SIG-M5 treated with dmso at 0.1 percent for 504 hours (cell line): ENCODE measurements around the gene WFIKKN2.
"Not testable (repeated sequence)": the region's sequence is repeated elsewhere in the genome, so short reads cannot be mapped to it uniquely, and the experiment has no call there.

Experiments
- DNase-seq: peaks from one replicate; lab custom pipeline; 2025; ENCODE audit not compliant: unreplicated experiment; lab: John Stamatoyannopoulos, UW

WFIKKN2 gene, protein sequence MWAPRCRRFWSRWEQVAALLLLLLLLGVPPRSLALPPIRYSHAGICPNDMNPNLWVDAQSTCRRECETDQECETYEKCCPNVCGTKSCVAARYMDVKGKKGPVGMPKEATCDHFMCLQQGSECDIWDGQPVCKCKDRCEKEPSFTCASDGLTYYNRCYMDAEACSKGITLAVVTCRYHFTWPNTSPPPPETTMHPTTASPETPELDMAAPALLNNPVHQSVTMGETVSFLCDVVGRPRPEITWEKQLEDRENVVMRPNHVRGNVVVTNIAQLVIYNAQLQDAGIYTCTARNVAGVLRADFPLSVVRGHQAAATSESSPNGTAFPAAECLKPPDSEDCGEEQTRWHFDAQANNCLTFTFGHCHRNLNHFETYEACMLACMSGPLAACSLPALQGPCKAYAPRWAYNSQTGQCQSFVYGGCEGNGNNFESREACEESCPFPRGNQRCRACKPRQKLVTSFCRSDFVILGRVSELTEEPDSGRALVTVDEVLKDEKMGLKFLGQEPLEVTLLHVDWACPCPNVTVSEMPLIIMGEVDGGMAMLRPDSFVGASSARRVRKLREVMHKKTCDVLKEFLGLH

DNA sequence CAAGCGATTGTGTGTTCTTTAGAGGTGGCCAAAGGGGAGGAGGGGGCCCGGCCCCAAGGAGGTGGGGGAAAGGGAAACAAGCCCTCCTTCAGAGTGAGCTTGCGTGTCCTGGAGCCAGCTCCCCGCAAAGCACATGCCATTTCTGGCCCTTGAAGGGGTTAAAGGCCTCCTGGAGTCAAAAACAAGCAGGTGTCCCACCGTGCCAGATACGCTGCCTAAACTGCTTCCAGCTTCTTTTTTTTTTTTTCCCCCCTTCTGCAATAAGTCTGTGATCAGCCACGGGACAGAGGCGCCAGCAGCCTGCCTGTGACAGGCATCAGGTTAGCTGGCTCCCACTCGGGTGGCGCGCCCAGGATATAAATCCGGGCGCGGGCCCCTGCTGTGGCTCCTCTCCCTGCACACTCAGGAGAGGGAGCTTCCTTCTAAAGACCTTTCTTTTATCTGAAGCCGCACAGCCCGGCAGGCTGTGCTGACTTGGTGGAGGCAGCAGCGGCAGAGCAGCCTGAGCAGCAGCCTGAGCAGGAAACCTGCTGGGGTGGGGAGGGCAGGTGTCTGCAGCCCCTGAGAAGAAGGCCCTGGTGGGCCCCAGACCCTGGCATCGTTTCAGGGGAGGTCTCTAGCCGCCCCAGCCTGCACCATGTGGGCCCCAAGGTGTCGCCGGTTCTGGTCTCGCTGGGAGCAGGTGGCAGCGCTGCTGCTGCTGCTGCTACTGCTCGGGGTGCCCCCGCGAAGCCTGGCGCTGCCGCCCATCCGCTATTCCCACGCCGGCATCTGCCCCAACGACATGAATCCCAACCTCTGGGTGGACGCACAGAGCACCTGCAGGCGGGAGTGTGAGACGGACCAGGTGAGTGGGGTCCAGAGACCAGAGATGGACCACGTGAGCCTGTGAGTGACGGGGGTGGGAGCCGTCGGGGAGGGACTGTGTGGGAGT is at the start of gene WFIKKN2:
Gene WFIKKN2 (plus strand): TSS at position 286 of the 934 bp plus-strand sequence. CDS start 352 bp downstream, at position 638.
- DNase-seq = no peak

DNA sequence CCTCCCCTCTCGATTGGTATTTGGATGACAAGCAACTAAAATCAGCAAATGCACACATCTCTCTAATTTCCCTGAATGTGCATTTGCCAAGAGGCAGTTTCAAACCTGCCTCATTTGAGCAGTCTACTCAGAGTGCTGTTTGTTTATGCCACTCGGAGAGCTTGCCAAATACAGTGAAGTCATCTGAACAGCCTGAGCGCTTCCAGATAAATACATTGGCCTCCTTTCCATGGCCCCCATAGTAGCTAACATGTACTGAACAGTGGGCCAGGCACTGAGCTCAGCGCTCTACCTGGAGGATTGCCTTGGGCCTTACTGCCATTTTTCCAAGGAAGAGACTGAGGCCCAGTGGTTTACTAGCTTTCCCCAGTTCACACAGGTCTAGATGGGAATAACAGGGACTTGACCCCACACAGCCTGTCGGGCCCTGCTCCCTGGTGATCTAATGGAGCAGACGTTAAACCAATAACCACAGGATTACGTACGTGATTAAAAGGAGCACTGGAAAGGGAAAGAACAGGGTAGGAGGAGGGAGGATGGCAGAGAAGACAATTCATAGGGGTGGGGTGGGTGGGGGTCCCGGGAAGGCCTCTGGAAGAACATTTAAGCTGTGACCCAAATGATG is 49.3 kb upstream of the WFIKKN2 start:
- no peak for DNase-seq

DNA sequence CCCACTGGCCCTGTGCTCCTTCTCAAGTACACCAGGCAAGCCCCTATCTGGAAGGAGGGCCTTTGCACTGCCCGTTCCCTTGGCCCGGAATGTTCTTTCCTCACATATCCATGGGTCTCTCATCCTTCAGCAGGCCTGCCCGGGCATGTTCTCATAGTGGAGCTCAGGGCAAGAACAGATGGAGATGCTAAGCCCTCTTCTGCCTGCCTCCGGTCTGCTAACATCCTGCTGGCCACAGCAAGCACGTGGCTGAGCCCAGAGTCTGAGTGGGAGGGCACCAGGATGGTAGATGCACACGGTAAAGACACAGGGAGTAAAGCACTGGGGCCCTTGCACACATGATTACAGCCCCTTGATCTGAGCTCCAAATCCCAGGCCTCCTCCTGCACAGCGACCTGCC is 48.3 kb upstream of the WFIKKN2 start:
- no peak for DNase-seq

DNA sequence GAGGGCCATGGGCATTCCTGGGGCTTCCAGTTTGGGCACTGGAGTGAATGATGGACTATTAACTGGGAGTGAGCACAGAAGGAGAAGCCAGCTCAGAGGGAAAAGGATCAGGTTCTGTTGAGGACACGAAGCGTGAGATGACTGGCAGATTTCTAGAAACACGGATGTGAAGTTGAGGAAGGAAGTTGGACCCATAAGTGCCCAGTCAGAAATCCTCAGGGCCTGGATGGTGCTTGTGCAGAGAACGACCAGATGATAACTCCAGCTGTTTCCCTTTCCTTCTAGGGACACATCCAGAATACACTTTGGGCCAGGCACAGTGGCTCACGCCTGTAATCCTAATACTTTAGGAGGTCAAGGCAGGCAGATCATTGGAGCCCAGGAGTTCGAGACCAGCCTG is 44.8 kb upstream of the WFIKKN2 start:
- DNase-seq = no peak

DNA sequence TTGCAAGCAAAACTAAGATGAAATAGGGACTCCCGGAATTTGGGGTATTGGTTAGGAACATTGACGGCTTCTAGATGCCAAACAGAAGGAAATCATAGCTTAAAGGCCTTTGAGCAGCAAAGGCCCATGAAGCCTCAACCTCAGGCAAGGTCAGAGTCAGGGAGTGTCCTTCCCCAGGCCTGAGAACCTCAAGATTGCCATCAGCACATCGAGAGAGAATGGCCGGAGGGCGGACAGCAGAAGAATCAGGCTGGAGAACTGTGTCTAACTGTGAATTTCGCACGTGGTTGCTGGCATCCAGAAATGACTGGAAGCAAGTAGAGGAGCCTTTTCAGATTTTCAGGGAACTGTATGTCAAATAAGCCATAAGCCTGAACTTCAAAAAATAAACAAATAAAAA is 43.3 kb upstream of the WFIKKN2 start:
- DNase-seq = no peak

DNA sequence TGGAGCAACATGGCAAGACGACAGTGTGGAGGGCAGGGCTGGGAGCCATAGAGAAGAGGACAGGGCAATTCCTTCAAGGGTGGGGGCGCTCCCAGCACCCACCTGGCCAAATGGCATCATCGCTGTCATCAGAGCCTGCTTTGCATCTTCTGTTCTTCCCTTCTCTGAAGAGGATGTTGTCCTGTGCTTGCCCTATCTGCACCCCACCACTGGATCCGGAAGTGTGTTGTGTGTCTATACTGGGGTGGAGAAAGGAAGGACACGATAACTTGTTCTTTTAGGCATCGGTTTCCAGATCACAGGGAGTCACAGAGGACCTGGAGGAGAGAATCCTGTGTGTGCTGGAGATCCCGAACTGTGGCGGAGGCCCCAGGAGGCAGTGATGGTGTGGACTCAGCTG is 42.4 kb upstream of the WFIKKN2 start:
- DNase-seq = no peak

DNA sequence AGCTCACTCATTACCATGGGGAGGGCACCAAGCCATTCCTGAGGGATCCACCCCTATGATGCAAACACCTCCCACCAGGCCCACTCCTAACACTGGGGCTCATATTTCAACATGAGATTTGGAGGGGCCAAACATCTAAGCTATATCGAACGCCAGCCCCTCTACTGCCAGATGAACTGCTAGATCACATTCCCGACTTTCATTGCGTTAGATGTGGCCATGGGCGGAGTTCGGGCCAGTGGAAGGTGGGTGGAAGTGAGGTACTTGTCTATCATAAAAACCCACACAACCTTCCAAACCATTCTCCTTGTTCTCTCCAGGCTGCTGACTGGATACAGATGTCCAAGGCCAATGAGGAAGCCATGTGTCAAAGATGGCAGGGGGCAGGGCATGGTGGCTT is 41.0 kb upstream of the WFIKKN2 start:
- no peak for DNase-seq

DNA sequence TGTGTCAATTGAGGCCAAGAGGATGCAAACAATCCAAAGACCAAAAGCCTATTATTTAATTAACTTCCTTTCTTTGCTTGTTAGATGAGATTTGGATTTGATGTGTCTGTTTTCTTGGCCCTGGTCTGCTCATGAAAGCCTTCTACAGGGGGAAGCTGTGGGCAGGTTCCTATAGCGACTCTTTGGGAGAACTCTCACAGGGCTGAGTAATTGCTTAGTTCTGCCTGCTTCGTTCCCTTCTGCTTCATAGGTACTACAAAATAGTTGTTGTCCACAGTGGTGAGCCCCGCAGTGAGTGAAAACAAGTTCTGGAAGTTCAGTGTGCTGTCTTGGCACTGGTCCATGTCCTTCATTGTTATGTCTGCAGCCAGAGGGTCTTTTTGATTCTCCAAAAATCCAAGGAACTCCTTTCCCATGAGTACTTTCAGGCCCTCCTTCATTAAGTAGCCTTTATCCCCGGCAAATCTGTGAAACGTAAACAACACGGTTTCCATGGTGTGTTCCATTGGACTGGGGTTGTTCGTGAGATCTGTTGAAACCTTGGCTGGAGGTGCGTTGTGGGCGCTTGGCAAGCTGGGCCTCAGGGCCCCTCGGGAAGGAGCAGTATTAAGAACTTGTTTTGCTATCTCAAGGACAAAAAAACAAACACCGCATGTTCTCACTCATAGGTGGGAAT is 38.1 kb upstream of the WFIKKN2 start:
- no peak for DNase-seq

DNA sequence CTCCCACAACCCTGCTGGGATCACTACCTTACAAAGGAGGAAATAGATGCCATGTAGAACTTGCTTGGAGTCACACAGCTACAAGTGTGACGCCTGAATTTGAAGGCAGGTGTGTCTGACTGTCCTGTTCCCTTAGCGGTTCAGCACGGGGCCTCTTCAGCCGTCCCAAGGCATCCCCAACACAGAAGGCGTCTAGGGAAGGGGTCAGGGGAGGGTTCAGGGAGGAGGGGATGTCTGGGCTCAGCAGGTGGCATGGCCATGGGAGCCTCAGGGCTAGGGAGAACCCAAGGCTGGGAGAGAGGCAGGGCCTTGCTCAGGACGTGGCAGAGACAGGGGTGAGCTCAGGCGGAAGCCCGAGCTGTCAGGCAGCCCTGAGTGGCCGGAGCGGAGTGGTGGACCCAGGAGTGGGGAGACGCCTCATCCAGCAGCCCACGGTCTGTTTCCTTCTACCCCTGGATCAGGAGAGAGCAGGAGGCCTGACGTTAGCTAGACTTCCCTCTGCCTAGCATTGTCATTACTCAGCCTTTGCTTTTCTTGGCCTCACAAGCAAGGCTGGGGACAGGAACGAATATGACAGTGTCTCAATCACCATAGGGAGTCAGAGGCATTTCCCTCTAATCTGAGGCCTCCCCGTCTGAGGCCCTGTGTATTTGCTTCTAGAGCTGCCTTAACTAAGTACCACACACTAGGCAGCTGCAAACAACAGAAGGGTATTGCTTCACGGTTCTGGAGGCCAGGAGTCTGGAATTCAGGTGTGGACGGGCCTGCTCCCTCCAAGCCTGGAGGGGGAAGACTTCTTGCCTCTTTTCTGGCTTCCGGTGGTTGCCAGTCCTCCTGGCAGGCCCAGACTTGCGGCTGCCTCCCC is 36.7 kb upstream of the WFIKKN2 start:
- DNase-seq = no peak

DNA sequence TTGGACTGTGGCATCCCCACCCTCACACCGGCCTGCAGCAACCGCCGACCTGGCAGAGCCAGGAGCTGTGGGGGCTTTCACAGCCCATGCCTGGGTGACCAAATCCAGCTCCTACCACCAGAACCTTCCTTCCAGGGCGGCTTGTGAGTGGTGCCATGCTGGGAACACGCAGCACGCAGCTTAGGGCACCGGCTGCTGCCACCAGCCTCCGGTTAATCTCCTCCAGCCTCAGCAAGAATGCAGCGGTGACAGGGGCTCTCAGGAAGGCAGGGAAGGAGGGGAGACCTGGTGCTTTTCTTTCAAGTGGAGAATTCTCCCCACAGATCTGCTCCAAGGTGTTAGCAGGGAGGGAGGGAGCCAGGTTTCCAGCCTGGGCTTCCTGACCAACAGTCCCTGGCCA is 35.8 kb upstream of the WFIKKN2 start:
- no peak for DNase-seq

DNA sequence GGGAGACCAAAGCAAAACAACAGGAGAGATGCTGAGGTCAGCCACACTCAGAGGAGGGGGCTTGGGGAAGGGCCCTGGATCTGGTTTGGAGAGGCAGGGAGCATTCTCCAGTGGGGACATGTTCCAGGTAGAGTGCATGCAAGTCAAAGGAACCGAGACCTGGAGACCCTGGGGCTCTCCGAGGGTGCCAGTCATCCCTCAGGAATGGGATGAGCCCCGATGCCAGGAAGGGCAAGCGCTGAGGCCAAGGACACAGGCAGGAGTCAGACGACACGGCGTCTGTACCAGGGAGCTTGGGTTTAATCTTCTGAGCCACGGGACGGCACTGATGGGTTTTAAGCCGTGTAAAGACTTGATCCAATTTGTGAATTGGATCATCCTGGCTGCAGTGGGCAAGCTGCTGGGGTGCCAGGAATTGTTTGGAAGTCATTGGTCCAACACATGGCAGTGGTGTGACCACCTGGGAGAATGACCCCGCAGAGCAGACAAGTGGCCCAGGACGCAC is 35.1 kb upstream of the WFIKKN2 start:
- no peak for DNase-seq

DNA sequence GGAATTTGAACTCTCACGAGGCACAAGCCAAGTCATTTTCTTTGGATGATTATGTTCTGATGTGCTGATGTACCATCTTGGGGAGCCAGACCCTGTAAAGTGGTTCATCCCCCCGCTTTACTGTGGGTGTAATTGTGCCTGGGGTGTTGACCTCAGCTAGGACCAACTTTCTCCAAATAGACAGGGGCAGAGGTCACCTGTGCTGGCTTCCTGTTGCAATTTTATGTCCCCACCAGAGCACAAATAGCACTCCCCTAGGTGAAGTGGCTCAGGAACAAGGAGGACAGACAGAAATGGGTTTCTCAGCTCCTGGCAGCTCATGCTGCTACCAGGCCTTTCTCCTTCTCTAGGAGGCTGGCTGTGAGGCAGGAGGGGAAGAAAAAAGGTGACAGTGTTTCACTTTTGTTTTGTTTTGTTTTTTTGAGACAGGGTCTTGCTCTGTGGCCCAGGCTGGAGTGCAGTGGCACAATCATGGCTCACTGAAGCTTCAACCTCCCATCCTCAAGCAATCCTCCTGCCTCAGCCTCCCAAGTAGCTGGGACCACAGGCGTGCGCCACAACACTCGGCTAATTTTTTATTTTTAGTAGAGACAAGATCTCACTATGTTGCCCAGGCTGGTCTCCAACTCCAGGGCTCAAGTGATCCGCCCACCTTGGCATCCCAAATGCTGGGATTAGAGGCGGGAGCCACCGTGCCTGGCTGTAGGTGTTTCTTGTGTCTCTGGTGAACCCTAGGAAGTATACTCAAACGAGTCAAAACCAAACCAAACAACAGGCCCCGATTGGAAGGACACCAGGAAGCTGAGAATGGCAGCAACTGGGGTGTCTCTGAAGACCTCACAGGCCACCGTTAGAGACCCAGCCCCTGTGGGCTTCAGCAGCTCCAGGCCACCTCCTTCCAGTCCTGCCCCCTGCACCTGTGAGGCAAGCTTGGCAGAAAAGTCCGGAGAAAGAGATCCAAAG is 32.5 kb upstream of the WFIKKN2 start:
- DNase-seq = no peak

DNA sequence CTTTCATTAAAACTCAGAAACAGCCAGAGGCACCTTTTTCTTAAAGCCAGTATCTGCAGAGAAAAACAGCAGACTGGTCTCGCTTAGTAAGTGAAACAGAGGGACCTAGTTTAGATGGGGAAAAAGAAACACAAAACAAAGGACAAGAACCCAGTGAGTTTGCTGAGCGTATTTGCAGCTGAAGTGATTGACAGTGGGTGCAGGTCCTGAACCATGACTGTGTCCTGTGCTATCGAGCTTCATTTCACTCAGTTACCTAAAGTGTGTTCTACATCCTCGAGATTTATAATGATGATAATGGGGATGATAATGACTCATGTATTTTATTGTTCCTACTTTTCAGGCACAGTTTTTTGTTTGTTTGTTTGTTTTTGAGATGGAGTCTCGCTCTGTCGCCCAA is 31.7 kb upstream of the WFIKKN2 start:
- DNase-seq = no peak

DNA sequence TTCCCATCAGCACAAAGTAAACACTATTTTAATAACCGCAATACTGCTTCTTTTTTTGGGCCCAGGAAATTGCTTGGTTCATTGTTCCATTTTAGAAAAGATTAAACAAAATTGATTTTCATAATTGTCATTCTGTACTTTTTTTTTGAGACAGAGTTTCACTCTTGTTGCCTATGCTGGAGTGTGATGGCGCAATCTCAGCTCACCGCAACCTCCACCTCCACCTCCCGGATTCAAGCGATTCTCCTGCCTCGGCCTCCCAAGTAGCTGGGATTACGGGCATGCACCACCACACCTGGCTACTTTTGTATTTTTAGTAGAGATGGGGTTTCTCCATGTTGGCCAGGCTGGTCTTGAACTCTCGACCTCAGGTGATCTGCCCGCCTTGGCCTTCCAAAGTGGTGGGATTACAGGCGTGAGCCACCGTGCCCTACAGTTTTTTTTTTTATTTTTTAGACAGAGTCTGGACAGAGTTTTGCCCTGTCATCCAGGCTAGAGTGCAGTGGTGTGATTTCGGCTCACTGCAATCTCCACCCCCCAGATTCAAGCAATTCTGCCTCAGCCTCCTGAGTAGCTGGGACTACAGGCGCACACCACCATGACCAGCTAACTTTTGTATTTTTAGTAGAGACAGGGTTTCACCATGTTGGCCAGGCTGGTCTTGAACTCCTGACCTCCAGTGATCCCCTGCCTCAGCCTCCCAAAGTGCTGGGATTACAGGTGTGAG is 30.5 kb upstream of the WFIKKN2 start:
- DNase-seq = not testable (repeated sequence)

DNA sequence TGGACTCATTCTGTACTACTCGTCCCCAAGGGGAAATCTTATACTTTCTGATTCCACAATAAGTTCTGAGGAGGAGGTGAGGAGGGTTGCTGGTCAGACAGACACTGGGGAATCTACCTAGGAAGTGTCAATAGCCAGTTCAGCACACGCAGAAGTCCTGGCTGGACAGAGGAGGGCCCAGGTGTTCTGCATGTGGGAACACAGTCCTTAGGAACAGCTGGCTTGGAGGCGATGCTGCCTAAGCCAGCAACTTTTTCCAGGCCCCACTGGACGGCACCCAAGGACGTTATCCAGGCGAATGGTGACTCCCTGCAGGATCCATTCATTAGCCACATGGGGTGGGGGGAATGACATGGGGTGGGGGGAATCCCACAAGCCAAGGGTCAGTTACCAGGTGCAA is 29.9 kb upstream of the WFIKKN2 start:
- no peak for DNase-seq

DNA sequence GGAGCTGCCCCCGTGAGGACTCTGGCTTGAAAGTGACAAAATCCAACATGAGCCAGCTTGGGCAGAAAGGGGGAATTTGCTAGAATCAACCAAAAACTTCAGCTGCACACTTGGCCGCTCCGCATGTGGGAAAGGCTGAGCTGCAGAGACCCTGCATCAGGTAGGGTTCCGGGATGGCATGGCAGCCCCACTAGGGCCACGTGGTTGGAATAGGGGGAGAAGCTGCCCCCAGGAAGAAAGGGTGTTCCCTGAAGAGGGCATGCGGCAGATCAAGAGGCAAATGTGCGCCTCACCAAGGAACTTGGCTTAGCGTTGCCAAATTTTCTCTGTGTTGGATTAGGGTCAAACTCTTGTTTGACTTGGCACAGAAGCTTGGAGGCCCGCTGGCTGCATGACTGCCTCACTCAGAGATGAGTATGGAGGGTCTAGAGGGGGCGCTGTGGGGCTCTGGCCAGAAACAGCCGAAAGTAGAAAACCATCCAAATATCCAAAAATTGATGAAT is 29.2 kb upstream of the WFIKKN2 start:
- DNase-seq = no peak

DNA sequence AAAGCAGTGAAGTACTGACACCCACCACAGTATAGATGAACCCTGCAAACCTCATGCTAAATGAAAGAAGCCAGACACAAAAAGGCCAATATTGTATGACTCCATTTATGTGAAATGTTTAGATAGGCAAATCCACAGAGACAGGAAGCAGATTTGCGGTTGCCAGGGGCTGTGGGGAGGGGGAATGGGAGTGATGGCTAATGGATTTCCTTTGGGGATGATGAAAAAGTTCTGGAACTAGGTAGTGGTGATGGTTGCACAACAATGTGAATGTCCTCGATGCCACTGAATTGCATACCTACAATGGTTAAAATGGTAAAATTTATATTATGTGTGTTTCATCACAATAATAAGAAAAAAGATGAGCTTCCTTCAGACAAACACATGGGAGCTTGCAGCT is 28.4 kb upstream of the WFIKKN2 start:
- DNase-seq = no peak

DNA sequence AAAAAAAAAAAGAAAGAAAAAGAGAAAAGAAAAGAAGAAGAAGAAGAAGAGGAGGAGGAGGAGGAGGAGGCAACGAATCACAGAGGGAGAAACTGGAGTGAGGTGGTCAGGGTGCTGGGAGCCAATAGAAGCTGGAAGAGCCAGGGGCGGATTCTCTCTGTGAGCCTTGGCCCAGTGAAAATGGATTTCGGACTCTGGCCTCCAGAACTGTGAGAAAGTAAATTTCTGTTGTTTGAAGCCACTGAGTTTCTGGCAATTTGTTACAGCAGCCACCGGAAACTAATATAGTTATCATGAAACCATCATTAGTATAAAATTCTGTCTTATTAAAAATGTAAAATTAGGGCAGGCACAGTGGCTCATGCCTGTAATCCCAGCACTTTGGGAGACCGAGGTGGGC is 27.7 kb upstream of the WFIKKN2 start:
- DNase-seq = no peak
